NOMO-1 (cell line): ENCODE measurements around the gene IQCM.

Experiments used
- DNase-seq, 2 experiments: peaks; one replicate each; lab custom pipeline; 2025; ENCODE audit not compliant: unreplicated experiment in 2 of 2; lab: John Stamatoyannopoulos, UW

Gene IQCM

DNA sequence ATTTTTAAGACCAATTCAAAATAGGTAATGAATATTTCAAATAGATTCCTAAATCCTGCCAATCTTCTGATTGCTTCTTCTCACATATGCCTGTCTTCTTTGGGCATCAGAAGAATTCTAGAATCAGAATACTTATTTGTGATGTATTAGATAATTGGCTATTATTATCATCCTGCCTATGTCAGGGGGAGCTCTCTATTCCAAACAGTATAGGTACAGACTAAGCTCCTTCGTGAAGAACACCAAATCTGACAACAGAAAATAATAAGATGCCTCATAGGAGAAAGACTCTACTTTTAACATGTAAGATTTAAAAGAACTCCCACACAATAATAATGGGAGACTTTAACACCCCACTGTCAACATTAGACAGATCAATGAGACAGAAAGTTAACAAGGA is at the start of gene IQCM:
Gene IQCM (minus strand): TSS at position 101 of the 400 bp plus-strand sequence. CDS start 73,152 bp downstream, outside the sequence.
- no peak for DNase-seq

- no peak for DNase-seq
Observed at GRCh38 chr4:149857446-149857845, 41.8 kb upstream of the IQCM start.

DNA sequence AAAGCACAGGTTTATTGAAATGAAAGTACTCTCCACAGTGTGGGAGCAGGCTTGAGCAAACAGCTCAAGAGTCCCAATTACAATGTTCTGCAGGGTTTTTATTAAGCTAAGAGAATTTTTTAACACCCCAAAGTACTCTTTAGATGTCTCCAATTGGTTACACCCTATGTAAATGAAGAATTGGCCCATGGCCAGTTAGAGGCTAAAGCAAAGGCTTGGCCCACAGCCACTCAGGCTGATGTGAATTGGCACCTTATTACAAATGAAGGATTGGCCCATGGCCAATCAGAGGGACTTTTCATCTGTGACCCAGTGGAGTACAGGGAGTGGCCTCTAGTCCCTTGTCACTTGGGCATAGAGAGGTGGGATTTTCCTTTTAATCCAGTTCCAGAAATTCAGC is 30.1 kb upstream of the IQCM start:
- no peak for DNase-seq

GRCh38 chr4:149841686-149842085 is 26.0 kb upstream of the IQCM start:
- DNase-seq: no peak

GRCh38 chr4:149838036-149838435 is 22.4 kb upstream of the IQCM start:
- DNase-seq: no peak

- DNase-seq: no peak
Observed at GRCh38 chr4:149836546-149836945, 20.9 kb upstream of the IQCM start.

DNA sequence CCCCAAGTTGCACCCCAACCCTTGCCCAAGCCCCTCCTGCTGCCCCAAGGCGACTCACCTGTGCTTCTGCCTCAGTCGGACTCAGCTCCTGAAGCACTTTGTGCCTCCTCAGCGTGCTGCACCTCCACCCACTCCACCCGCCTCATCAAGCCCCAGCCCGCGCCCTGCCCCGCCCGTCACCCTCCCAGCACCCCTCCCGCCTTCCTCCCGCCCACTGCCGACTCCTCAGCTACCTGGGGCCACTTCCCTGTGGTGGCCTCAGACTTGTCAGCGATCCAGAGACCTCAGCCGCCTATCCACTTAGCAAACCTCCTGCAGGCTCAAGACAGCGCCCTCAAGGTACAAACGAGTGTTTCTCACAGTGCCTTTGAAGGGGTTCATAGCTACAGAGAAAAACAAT is 19.6 kb upstream of the IQCM start:
- no peak for DNase-seq

- DNase-seq: no peak
Observed at GRCh38 chr4:149831656-149832208, 16.1 kb upstream of the IQCM start.

DNA sequence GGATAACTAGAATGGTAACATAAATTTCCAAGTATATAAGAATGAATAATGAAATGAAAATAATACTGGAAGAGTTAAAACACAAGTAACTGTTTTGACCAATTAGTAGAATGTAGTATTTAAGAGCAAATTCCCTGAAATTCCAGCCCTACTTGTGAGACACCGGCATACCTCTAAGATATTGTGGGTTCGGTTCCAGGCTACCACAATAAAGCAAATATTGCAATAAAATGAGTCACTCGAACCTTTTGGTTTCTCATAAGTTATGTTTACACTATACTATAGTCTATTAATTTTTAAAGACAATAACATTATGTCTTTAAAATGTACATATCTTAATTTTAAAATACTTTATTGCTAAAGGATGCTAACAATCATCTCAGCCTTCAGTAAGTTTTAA is 15.2 kb upstream of the IQCM start:
- DNase-seq: no peak

DNA sequence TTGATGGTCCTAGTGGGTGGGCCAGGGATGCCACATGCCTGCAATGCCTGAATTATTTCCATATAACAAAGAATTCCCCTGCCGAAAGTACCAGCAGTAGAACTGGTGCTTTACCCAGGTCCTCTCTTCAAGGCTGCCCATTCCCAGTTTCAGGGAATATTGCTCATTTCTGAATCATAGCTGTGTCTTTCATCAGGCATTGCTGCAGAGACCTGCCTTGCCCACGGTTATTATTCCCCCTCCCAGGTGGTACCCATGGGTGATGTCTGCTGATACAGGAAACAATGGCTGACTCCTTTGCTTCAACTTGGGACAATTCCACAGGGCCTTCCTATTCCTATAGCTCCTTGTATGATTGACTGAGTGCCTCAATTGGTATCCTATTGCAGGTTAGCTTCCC is 9.7 kb upstream of the IQCM start:
- DNase-seq: no peak

GRCh38 chr4:149823769-149824221 is 8.2 kb upstream of the IQCM start:
- no peak for DNase-seq

DNA sequence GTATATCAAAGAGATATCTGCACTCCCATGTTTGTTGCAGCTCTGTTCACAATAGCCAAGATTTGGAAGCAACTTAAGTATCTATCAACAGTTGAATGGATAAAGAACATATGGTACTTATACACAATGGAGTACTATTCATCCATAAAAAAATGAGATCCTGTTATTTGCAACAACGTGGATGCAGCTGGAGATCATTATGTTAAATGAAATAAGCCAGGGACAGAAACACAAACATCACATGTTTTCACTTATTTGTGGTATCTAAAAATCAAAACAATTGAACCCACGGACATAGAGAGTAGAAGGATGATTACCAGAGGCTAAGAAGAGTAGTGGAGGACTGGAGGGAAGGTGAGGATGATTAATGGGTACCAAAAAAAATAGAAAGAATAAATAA is 14.2 kb downstream of the IQCM start:
- DNase-seq: no peak

DNA sequence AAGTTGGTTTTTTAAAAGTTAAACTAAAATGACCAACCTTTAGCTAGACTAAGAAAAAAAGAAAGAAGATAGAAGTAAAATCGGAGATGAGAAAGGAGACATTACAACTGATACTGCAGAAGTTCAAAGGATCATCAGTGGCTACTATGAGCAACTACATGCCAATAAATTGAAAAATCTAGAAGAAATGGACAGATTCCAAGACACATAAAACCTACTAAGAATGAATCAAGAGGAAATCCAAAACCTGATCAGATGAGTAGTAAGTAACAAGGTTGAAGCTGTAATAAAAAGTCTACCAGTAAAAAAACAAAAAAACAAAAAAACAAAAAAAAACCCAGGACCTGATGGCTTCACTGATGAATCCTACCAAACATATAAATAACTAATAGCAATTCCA is 16.1 kb downstream of the IQCM start:
- DNase-seq: no peak

GRCh38 chr4:149796381-149796780 is 19.3 kb downstream of the IQCM start:
- DNase-seq: no peak

GRCh38 chr4:149795256-149795655 is 20.4 kb downstream of the IQCM start:
- DNase-seq: no peak

GRCh38 chr4:149794352-149794751 is 21.3 kb downstream of the IQCM start:
- DNase-seq: no peak

- DNase-seq: no peak
Observed at GRCh38 chr4:149793459-149793858, 22.2 kb downstream of the IQCM start.

DNA sequence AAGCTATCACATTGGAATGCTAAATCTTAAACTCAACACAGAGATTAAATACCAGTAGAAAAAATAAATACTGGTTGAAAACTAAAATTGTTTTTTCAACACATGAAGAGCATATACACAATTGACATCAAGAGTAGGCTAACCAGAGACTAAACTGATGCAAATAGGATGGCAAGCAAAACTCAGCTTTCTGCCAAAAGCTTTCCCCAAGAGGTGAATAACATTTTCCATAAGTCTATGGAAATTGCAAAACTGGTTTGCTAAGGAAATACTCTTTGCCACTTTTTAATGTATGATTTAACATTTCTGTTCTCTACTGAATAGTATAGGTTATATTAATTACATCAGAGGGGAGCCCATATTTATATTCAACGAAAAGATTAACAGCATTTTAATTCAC is 23.8 kb downstream of the IQCM start:
- no peak for DNase-seq

DNA sequence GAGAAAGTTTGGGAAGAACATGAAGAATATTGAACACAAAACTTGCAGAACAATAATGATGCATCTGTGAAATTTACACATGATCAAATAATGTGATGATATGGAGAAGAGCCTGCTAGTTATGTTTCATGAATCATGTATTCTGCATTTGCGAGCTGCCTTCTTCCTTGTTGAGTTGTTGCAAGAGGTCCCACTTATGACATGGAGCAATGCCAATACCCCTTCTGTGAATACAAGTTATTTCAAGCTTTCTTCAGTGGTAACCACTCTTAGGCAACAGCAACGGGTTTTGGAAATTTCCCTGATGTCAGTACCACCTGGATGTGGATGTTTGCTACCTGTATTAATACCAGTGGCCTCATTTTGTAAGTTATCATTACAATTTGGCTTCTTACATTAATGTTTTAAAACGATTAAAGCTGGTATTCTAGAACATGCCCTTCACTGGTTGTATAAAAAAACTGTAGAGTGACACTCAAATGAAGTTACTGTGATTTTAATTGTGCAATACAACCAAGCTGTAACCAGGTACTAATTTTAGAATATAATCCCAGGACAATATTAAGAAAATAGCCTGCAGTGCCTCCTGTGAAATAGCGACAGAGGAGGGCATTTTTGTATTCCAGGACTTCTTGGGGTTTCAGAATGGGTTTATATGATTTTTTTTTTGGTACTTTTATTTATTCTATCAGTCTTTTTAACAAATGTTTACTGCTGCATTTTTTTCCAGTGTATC is 25.3 kb downstream of the IQCM start:
- no peak for DNase-seq

GRCh38 chr4:149788300-149788699 is 27.3 kb downstream of the IQCM start:
- DNase-seq: no peak

DNA sequence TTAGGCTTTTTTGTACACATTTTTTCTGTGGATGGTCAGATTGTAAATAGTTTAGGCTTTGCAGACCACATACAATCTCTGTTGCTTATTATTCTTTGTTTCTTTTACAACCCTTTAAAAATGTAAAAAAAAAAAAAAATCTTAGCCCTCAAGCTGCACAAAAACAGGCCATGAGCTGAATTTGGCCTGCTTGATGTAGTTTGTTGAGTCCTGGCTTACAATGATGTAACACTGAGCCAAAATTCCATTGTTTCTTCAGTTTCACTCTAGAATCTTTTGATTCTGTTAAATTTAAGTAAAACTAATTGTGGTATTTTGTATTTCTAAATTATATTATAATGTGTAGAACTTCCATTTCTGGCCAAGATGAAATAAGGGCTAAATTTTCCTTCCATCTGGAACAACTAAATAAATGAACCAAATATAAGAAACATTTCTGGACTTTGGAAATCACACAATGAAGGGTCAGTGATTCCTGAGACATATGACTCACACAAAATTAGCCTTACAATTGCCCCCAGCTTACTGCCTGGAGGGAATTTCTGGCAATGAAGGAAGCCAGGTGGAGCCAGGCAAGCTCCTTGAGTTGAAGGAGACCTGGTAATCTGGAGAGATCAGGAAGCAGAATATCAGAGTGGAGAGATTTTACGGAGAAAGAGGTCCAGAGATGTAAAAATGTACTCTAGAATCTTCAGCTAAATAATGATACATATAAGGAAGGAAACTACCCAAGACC is 29.8 kb downstream of the IQCM start:
- DNase-seq: no peak

- no peak for DNase-seq
Observed at GRCh38 chr4:149784018-149784417, 31.6 kb downstream of the IQCM start.
